Ecto neural progenitor cell (in vitro differentiated cells): Measurements from ENCODE around the gene TMEM130.
"Not testable (repeated sequence)": the region's sequence is repeated elsewhere in the genome, so short reads cannot be mapped to it uniquely, and the experiment has no call there.

ENCODE experiments used
- DNase-seq: peaks from one replicate; pipeline ENCODE4 v3.0.0-alpha.2; 2018; ENCODE audit warnings: low spot score

TMEM130 gene

GRCh38 chr7:98877692-98878364 is 8.0 kb upstream of the TMEM130 start:
- no peak for DNase-seq

GRCh38 chr7:98877146-98877545 is 7.3 kb upstream of the TMEM130 start:
- no peak for DNase-seq

DNA sequence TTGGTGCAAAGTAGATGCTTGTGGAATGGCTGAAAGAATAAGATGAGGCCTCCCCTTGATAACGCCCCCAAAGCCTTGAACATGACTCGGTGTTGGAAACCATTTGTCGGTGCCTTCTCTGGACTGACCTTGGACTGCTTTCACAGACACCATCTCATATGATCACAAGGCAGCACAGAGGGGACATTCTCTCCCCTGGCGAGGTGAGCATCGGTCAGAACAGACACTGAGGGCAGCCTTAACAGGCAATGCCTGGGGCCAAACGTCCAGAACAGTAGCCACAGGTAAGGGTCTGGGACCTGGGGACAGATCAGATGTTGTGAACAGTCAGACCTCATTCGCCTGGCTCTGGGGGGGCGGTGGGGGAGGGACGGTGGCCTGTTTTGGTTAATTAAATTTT is 5.7 kb upstream of the TMEM130 start:
- no peak for DNase-seq

GRCh38 chr7:98874942-98875341 is 5.1 kb upstream of the TMEM130 start:
- no peak for DNase-seq

DNA sequence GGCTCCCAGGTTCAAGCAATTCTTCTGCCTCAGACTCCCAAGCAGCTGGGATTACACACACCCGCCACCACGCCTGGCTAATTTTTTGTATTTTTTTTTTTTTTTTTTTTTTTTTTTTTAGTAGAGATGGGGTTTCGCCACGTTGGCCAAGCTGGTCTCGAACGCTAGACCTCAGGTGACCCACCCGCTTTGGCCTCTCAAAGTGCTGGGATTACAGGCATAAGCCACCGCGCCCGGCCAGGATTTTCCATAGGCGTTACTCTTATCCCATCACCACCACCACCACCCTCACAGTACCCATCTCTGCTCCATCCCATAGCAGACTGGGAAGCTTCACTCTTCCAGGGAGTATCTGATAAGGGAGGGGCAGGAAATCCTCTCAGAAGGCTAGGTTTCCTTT is 3.8 kb upstream of the TMEM130 start:
- DNase-seq: not testable (repeated sequence)

DNA sequence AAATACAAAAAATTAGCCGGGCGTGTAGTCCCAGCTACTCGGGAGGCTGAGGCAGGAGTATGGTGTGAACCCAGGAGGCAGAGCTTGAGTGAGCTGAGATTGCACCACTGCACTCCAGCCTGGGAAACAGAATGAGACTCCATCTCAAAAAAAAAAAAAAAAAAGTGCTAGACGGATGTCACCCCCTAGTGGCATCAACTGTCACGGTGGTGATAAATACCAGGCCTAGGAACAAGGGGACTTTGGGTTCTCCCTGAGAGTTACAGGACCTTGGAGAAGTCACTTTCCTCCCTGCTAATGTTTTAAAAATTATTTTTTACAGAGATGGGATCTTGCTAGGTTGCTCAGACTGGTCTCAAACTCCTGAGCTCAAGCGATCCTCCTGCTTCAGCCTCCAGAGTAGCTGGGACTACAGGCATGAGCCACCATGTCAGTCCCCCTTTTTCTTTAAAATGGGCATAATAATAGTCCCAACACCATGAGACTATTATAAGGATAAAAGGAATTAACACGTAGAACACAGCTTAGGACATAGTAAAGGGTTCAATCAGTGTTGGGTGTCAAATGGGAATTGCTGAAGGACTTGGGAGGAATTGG is 2.6 kb upstream of the TMEM130 start:
- no peak for DNase-seq

- DNase-seq: peak; percentile 45
These were observed 1.1 kb upstream of the TMEM130 start for GRCh38 chr7:98870807-98871491.

GRCh38 chr7:98870121-98870651 is 372 bp upstream of the TMEM130 start:
- DNase-seq: peak; percentile 72

GRCh38 chr7:98869027-98869596 is 702 bp downstream of the TMEM130 start:
- DNase-seq: no peak

DNA sequence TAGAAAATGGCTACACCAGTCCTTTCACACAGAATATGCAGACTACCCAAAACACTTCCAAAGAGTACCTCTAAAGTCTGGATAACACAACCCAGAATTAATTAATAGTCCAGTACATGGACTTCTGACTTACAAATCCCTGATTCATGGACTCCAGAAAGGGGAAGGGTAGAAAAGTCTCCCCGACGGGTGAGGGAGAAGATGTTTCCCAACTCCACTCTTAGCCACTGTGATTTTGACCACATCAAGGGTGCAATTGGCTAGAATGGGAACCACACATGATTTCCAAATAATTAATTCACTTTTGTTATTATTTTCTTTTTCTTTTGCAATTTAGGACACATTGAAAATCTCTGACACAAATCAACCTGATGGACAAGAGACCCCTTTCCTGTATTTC is 1.4 kb downstream of the TMEM130 start:
- DNase-seq: no peak

DNA sequence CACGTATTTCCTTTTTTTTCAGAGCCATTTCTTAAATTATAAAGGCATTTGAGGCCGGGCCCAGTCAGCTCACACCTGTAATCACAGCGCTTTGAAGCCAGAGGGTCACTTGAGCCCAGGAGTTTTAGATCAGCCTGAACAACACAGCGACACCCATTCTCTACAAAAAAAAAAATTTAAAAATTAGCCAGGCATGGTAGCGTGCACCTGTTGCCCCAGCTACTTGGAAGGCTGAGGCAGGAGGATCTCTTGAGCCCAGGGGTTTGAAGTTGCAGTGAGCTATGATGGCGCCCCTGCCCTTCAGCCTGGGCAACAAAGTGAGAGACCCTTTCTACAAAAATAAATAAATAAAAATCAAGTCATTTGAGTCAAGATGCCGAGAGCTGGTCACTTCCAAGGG is 3.0 kb downstream of the TMEM130 start:
- DNase-seq: no peak

DNA sequence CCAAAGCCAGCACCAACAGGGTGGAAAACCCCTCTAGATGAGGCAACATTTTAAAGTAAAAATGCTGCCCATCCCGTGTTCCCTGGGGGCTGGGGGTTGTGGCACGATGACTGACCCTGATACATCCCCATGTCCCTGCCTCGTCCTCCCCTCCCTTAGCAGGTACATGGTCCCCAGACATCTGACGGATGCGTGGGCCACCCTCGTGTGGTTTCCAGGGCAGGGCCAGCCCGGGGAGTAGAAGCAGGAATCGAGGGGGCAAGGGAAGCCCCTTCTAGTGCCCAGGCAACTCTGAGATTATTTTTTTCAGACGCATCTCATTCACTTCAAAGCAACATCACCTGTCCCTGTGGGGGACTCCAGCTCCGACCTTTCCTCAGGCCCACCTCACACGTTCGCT is 3.5 kb downstream of the TMEM130 start:
- no peak for DNase-seq

GRCh38 chr7:98864731-98865453 is 4.9 kb downstream of the TMEM130 start:
- DNase-seq: no peak

- no peak for DNase-seq
These were observed 6.2 kb downstream of the TMEM130 start for GRCh38 chr7:98863601-98864000.

DNA sequence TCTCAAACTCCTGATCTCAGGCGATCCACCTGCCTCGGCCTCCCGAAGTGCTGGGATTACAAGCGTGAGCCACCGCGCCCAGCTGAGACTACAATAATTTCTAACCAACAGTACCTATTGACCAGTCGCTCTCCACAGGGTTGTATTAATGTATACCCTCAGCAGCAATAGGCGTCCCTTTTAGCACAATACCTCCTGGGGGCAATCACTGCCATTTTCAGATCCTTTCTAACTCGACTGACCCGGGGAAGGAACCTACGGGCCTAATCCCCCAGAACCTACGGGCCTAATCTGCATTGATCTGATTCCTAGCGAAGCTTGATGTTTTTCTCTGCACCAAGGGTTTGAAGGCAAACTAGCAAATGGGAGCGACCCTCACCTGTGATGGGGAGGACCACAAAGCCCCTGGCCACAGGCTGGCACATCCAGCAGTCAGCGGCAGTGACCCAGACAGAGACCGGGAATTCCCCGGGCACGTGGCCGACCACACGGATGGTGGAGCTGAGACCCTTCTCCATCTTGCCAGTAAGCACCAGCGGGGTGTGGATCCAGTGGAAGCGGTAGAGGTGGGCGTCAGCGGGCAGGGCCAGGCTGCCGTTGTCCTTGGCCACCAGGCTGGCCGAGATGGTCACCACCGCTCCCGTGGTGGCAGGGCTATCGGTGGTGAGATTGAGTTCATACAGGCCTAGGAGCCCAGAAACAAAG is 6.9 kb downstream of the TMEM130 start:
- DNase-seq: no peak

DNA sequence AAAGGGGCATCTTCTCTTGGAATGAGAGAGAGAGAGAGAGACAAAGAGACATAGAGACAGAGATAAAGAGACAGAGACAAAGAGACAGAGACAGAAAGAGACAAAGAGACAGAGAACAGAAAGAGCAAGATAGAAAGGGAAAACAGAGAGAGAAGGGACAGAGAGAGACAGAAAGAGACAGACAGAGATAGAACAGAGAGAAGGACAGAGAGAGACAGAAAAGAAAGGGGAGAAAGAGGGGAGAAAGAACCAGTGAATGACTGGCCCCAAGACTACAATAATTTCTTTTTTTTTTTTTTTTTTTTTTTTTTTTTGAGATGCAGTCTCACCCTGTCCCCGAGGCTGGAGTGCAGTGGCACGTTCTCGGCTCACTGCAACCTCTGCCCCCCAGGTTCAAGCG is 7.6 kb downstream of the TMEM130 start:
- no peak for DNase-seq

DNA sequence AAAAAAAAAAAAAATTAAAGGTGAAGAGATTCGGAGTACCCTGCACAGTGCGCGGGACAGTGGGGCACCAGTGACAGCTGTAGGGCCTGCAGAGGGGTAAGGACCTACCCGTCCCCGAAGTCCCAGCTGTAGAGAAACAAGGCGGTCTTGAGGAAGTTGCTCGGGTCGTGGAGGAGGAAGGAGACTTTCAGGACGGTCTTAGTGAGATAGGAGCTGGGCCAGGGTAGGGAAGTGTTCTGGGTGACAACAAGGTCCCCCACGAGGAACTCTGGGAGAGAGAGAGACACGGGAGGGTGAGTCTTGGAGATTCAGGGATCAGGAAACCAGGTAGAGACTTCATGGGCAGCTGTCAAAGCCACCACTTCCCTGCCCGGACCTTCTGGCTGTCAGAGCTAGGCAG is 9.7 kb downstream of the TMEM130 start:
- no peak for DNase-seq

- no peak for DNase-seq
These were observed 14.0 kb downstream of the TMEM130 start for GRCh38 chr7:98855610-98856422.

DNA sequence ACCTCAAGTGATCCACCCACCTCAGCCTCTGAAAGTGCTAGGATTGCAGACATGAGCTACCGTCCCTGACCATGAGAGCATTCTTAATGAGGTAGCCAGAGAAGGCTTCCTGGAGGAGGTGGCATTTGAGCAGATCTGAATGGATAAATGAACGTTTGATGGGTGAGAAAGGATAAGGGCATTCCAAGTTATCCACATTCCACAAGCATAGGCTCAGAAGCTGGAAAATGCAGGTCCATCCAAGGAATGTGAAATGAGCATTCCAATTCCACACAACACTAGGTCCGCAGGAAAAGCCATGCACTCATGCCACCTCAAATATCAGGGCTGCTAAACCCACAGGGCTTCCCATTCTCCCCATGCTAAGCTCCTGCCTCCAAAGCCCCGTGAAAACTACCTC is 17.0 kb downstream of the TMEM130 start:
- no peak for DNase-seq

- DNase-seq: no peak
These were observed 20.9 kb downstream of the TMEM130 start for GRCh38 chr7:98848918-98849317.

DNA sequence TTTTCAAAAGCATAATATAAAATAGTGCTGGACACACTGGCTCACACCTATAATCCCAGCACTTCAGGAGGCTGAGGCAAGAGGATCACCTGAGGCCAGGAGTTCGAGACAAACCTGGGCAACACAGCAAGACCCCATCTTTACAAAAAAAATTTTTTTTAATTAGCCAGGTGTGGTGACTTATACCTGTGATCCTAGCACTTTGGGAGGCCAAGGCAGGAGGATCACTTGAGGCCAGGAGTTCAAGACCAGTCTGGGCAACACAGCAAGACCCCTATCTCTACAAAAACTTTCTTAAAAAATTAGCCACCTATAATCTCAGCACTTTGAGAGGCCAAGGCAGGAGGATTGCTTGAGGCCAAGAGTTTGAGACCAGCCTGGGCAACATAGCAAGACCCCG is 27.3 kb downstream of the TMEM130 start:
- DNase-seq: not testable (repeated sequence)
